ENCODE data around the gene HLA-A. TPM values are rescaled to one million over a fixed set of nuclear protein-coding genes. Genes with fewer than 3 reads are reported as not detected.

Gene HLA-A
- total RNA-seq, 1 donor from 2014 or later, result 107 TPM

DNA sequence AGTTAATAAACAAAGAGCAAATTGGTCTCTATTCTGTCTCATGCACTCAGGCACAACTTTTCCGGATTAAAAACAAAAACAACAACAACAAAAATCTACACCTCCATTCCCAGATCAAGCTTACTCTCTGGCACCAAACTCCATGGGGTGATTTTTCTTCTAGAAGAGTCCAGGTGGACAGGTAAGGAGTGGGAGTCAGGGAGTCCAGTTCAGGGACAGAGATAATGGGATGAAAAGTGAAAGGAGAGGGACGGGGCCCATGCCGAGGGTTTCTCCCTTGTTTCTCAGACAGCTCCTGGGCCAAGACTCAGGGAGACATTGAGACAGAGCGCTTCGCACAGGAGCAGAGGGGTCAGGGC is 437 bp upstream of the HLA-A start:
- H3K27ac ChIP-seq, result no peak overlapping the region
- no peak overlapping the region for H3K27ac Mint-ChIP-seq
- peak overlapping the region; percentile 69 for H3K4me2 ChIP-seq

DNA sequence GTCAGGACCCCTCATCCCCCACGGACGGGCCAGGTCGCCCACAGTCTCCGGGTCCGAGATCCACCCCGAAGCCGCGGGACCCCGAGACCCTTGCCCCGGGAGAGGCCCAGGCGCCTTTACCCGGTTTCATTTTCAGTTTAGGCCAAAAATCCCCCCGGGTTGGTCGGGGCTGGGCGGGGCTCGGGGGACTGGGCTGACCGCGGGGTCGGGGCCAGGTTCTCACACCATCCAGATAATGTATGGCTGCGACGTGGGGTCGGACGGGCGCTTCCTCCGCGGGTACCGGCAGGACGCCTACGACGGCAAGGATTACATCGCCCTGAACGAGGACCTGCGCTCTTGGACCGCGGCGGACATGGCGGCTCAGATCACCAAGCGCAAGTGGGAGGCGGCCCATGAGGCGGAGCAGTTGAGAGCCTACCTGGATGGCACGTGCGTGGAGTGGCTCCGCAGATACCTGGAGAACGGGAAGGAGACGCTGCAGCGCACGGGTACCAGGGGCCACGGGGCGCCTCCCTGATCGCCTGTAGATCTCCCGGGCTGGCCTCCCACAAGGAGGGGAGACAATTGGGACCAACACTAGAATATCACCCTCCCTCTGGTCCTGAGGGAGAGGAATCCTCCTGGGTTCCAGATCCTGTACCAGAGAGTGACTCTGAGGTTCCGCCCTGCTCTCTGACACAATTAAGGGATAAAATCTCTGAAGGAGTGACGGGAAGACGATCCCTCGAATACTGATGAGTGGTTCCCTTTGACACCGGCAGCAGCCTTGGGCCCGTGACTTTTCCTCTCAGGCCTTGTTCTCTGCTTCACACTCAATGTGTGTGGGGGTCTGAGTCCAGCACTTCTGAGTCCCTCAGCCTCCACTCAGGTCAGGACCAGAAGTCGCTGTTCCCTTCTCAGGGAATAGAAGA is 978 bp downstream of the HLA-A start:
- Mint-ChIP-seq H3K4me1 (peaks cover 16% of the 10 kb centered on the region), H3K9me3 (no peaks in the 10 kb centered on the region), H3K36me3 (peaks cover 10% of the 10 kb centered on the region), H3K4me3 (peak overlapping the region; percentile 89), H3K27me3 (ENCODE audit: insufficient read depth, low read depth) (peaks cover 10% of the 10 kb centered on the region), H3K27ac (no peak overlapping the region)
- TF ChIP-seq EZH2 (IDR thresholded peaks at IDR 0.05) (no peak), EZH2phosphoT487 (IDR thresholded peaks at IDR 0.05) (no peak)
- TF ChIP-seq, protein P1, sequence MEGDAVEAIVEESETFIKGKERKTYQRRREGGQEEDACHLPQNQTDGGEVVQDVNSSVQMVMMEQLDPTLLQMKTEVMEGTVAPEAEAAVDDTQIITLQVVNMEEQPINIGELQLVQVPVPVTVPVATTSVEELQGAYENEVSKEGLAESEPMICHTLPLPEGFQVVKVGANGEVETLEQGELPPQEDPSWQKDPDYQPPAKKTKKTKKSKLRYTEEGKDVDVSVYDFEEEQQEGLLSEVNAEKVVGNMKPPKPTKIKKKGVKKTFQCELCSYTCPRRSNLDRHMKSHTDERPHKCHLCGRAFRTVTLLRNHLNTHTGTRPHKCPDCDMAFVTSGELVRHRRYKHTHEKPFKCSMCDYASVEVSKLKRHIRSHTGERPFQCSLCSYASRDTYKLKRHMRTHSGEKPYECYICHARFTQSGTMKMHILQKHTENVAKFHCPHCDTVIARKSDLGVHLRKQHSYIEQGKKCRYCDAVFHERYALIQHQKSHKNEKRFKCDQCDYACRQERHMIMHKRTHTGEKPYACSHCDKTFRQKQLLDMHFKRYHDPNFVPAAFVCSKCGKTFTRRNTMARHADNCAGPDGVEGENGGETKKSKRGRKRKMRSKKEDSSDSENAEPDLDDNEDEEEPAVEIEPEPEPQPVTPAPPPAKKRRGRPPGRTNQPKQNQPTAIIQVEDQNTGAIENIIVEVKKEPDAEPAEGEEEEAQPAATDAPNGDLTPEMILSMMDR (IDR thresholded peaks at IDR 0.05), result no peak
- H3F3A ChIP-seq (ENCODE audit: low read depth), result no peaks in the 10 kb centered on the region
- H3K9me3 ChIP-seq (ENCODE audit: low read depth), result no peaks in the 10 kb centered on the region
- H3K27ac ChIP-seq, result no peak overlapping the region
- H3K4me1 ChIP-seq, result peaks cover 5% of the 10 kb centered on the region
- peak overlapping the region; percentile 37 for H3K9ac ChIP-seq
- peaks cover 6% of the 10 kb centered on the region for H3K79me2 ChIP-seq (ENCODE audit: low read depth)
- no peak overlapping the region for H2AFZ ChIP-seq (replicated peaks)
- no peak for DNase-seq (ENCODE audit: low spot score)
- H4K20me1 ChIP-seq (ENCODE audit: low read depth), result no peaks in the 10 kb centered on the region
- peak overlapping the region; percentile 77 for H3K4me2 ChIP-seq
- H3K27me3 ChIP-seq, result no peaks in the 10 kb centered on the region
- H3K36me3 ChIP-seq, result no peaks in the 10 kb centered on the region
- peak overlapping the region; percentile 58 for H3K4me3 ChIP-seq

More for the DNA sequence above, 437 bp upstream of the HLA-A start:
- Histone ChIP-seq H4K20me1 (ENCODE audit: low read depth) (no peaks in the 10 kb centered on the region), H3K9ac (no peak overlapping the region), H3K4me3 (peak overlapping the region; percentile 58), H3K4me1 (peaks cover 5% of the 10 kb centered on the region), H3F3A (ENCODE audit: low read depth) (no peaks in the 10 kb centered on the region), H3K27me3 (no peaks in the 10 kb centered on the region), H2AFZ (replicated peaks) (peak overlapping the region; percentile 53), H3K9me3 (ENCODE audit: low read depth) (no peaks in the 10 kb centered on the region), H3K79me2 (ENCODE audit: low read depth) (peaks cover 6% of the 10 kb centered on the region), H3K36me3 (no peaks in the 10 kb centered on the region)
- Mint-ChIP-seq H3K4me3 (peak overlapping the region; percentile 89), H3K9me3 (no peaks in the 10 kb centered on the region), H3K4me1 (peaks cover 16% of the 10 kb centered on the region), H3K27me3 (ENCODE audit: insufficient read depth, low read depth) (peaks cover 13% of the 10 kb centered on the region), H3K36me3 (peaks cover 8% of the 10 kb centered on the region)
- no peak for DNase-seq (ENCODE audit: low spot score)
- no peak for TF ChIP-seq EZH2phosphoT487 (IDR thresholded peaks at IDR 0.05)
- no peak for TF ChIP-seq EZH2 (IDR thresholded peaks at IDR 0.05)
- TF ChIP-seq, protein P1 (IDR thresholded peaks at IDR 0.05), result no peak

DNA sequence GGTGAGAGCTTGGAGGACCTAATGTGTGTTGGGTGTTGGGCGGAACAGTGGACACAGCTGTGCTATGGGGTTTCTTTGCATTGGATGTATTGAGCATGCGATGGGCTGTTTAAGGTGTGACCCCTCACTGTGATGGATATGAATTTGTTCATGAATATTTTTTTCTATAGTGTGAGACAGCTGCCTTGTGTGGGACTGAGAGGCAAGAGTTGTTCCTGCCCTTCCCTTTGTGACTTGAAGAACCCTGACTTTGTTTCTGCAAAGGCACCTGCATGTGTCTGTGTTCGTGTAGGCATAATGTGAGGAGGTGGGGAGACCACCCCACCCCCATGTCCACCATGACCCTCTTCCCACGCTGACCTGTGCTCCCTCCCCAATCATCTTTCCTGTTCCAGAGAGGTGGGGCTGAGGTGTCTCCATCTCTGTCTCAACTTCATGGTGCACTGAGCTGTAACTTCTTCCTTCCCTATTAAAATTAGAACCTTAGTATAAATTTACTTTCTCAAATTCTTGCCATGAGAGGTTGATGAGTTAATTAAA is 3.0 kb downstream of the HLA-A start:
- H3K9me3 Mint-ChIP-seq, result no peaks in the 10 kb centered on the region
- Histone ChIP-seq H3K4me1 (no peaks in the 10 kb centered on the region), H3K79me2 (ENCODE audit: low read depth) (peaks cover 6% of the 10 kb centered on the region), H3K9ac (no peak overlapping the region), H4K20me1 (ENCODE audit: low read depth) (no peaks in the 10 kb centered on the region), H3K27me3 (no peaks in the 10 kb centered on the region), H3K4me2 (no peak overlapping the region), H3K4me3 (no peak overlapping the region), H3K36me3 (no peaks in the 10 kb centered on the region), H3K9me3 (ENCODE audit: low read depth) (no peaks in the 10 kb centered on the region), H3K27ac (no peak overlapping the region), H3F3A (ENCODE audit: low read depth) (no peaks in the 10 kb centered on the region), H2AFZ (replicated peaks) (no peak overlapping the region)
- H3K27me3 Mint-ChIP-seq (ENCODE audit: insufficient read depth, low read depth), result peaks cover 8% of the 10 kb centered on the region
- peaks cover 8% of the 10 kb centered on the region for H3K4me1 Mint-ChIP-seq
- no peak for DNase-seq (ENCODE audit: low spot score)
- TF ChIP-seq EZH2phosphoT487 (IDR thresholded peaks at IDR 0.05) (no peak), EZH2 (IDR thresholded peaks at IDR 0.05) (no peak)
- TF ChIP-seq, protein P1 (IDR thresholded peaks at IDR 0.05), result no peak
- no peak overlapping the region for H3K27ac Mint-ChIP-seq
- H3K36me3 Mint-ChIP-seq, result peaks cover 12% of the 10 kb centered on the region
- no peak overlapping the region for H3K4me3 Mint-ChIP-seq
